B cell (primary cell): ENCODE data around the gene SCFD2. TPM values are rescaled to one million over a fixed set of nuclear protein-coding genes. Genes with fewer than 3 reads are reported as not detected.

Source experiments
- ATAC-seq: fragments of 200-7000 bp; cut with Tn5 transposase; one replicate; pipeline ENCODE4 v1.10.0; 2021; ENCODE audit warnings: low read depth, mild to moderate bottlenecking, moderate number of reproducible peaks, moderate library complexity
- CTCF ChIA-PET: fragments of 350-600 bp; sonication (Branson Sonifier 250); formaldehyde crosslinking; loops from one replicate; lab custom pipeline; 2021; ENCODE audit warnings: antibody characterized with exemption, inconsistent platforms; lab: Charles Lee
- POLR2A ChIA-PET: fragments of 350-600 bp; sonication (Branson Sonifier 250); formaldehyde crosslinking; loops from one replicate; lab custom pipeline; 2021; ENCODE audit warnings: antibody characterized with exemption; lab: Charles Lee
- DNase-seq: peaks from one replicate; pipeline ENCODE4 v3.0.0; 2013
- H2AFZ ChIP-seq: 2 replicates; pipeline ENCODE4 v1.6.1; 2012; ENCODE audit warnings: mild to moderate bottlenecking, low read depth, low read length; ENCODE audit not compliant: insufficient read depth, poor library complexity, severe bottlenecking
- H3K27ac ChIP-seq, 2 donors: 1 replicate in 1 of 2; 2 replicates in 1 of 2; pipeline ENCODE4 v1.5.1; 2012 to 2013; ENCODE audit warnings: low read length in 2 of 2, mild to moderate bottlenecking in 2 of 2, moderate library complexity in 1 of 2
- H3K27me3 ChIP-seq, 4 experiments: fragments of 200-600 bp in 1 of 4; sonication (generic) in 1 of 4; replicated peaks in 1 of 4; 1 replicate in 2 of 4; 2 replicates in 2 of 4; pipeline versions ENCODE4 v1.6.1 to v1.7.0; 2013 to 2016; ENCODE audit warnings: low read length in 3 of 4, mild to moderate bottlenecking in 2 of 4, mixed read lengths in 1 of 4, moderate library complexity in 1 of 4; ENCODE audit not compliant: insufficient read depth in 4 of 4, control insufficient read depth in 3 of 4; ENCODE audit errors: control extremely low read depth in 1 of 4
- H3K36me3 ChIP-seq, 2 experiments: replicated peaks in 1 of 2; 1 replicate in 1 of 2; 2 replicates in 1 of 2; pipeline versions ENCODE4 v1.6.1 to v1.7.1; 2013; ENCODE audit warnings: low read length in 1 of 2; ENCODE audit not compliant: insufficient read depth in 2 of 2, control insufficient read depth in 1 of 2; ENCODE audit errors: control extremely low read depth in 1 of 2, extremely low read depth in 1 of 2
- H3K4me1 ChIP-seq, 2 donors: fragments of 200-600 bp in 1 of 2; sonication (generic) in 1 of 2; 1 replicate in 1 of 2; 2 replicates in 1 of 2; pipeline versions ENCODE4 v1.5.1 to v1.6.1; 2013 to 2017; ENCODE audit warnings: low read length in 2 of 2; ENCODE audit not compliant: control insufficient read depth in 2 of 2, insufficient read depth in 2 of 2
- H3K4me2 ChIP-seq: replicated peaks from 2 replicates; pipeline ENCODE3; 2012; ENCODE audit warnings: mild to moderate bottlenecking, low read depth, low read length; ENCODE audit not compliant: poor library complexity, severe bottlenecking
- H3K4me3 ChIP-seq, 5 experiments: fragments of 200-600 bp in 1 of 5; sonication (generic) in 1 of 5; 1 replicate in 3 of 5; 2 replicates in 2 of 5; pipeline versions ENCODE4 v1.5.1 to v1.7.0; 2011 to 2016; ENCODE audit warnings: low read length in 4 of 5, mild to moderate bottlenecking in 4 of 5, low read depth in 2 of 5, control low read depth in 1 of 5, moderate library complexity in 1 of 5; ENCODE audit not compliant: insufficient read depth in 1 of 5; ENCODE audit errors: control extremely low read depth in 1 of 5, extremely low read depth in 1 of 5
- H3K79me2 ChIP-seq: fragments of 200-600 bp; sonication (generic); one replicate; pipeline ENCODE4 v1.6.0; 2016; ENCODE audit warnings: low read length; ENCODE audit not compliant: control insufficient read depth, insufficient read depth
- H3K9ac ChIP-seq: fragments of 200-600 bp; sonication (generic); 2 replicates; pipeline ENCODE4 v1.6.1; 2017; ENCODE audit warnings: mild to moderate bottlenecking, low read length, moderate library complexity
- H3K9me3 ChIP-seq, 3 donors: one replicate each; pipeline versions ENCODE4 v1.6.1 to v1.7.1; 2013; ENCODE audit warnings: low read length in 2 of 3; ENCODE audit not compliant: control insufficient read depth in 2 of 3, insufficient read depth in 1 of 3; ENCODE audit errors: control extremely low read depth in 1 of 3
- H4K20me1 ChIP-seq: 2 replicates; pipeline ENCODE4 v1.6.0; 2012; ENCODE audit warnings: mild to moderate bottlenecking, low read length; ENCODE audit not compliant: insufficient read depth, control insufficient read depth, poor library complexity, severe bottlenecking
- H3K27ac Mint-ChIP-seq: one replicate; pipeline ENCODE4 v1.8.0; 2021; ENCODE audit warnings: mixed read lengths
- H3K27me3 Mint-ChIP-seq: one replicate; pipeline ENCODE4 v1.8.0; 2021; ENCODE audit warnings: mixed read lengths
- H3K4me1 Mint-ChIP-seq: one replicate; pipeline ENCODE4 v1.8.0; 2021; ENCODE audit warnings: mixed read lengths
- H3K4me3 Mint-ChIP-seq: one replicate; pipeline ENCODE4 v1.8.0; 2021; ENCODE audit warnings: mixed read lengths
- H3K9me3 Mint-ChIP-seq: one replicate; pipeline ENCODE4 v1.8.0; 2022; ENCODE audit warnings: mixed read lengths; ENCODE audit not compliant: insufficient read depth
- CTCF ChIP-seq: fragments of 200-600 bp; IDR thresholded peaks from one replicate; pipeline ENCODE4 v1.8.0; 2022; ENCODE audit warnings: antibody characterized with exemption, mild to moderate bottlenecking
- EZH2 ChIP-seq: IDR thresholded peaks from 2 replicates; pipeline ENCODE4 v1.6.1; 2012; ENCODE audit warnings: borderline replicate concordance, low read depth, mild to moderate bottlenecking, moderate library complexity, low read length; ENCODE audit not compliant: insufficient read depth, poor library complexity, severe bottlenecking
- WGBS: methylation state at CpG from one replicate; pipeline ENCODE4 v1.1.5; 2013; ENCODE audit warnings: missing lambda C conversion rate; ENCODE audit not compliant: insufficient coverage; 5-methylcytosine and 5-hydroxymethylcytosine counted together
- intact Hi-C: fragments of 100-400 bp; cut with micrococcal nuclease; formaldehyde crosslinking; loops from one replicate; pipeline ENCODE4 v1.10.0; 2022
- polyA plus RNA-seq: library from polyadenylated mRNA; depleted of rRNA; stranded (reverse); fragments of >200 nt; gene quantifications from 2 replicates; pipeline ENCODE4 v1.2.3, GENCODE V29; 2012
- total RNA-seq, 2 donors: library from RNA; stranded (reverse); fragments of 120-200 nt in 1 of 2; gene quantifications; 1 replicate in 1 of 2; 2 replicates in 1 of 2; pipeline versions ENCODE4 v1.2.3 to v1.2.4, GENCODE V29; 2013 to 2022

Gene SCFD2
- total and polyA plus RNA-seq, 2 donors (not counting 1 experiment from before 2014, with no cell fraction given) = 12.8 to 20.4 TPM

GRCh38 chr4:52998413-52998812 lies 367.4 kb downstream of the SCFD2 start:
- no peaks in the 10 kb centered on the region for H4K20me1 ChIP-seq
- no peak overlapping the region for H3K27ac Mint-ChIP-seq
- H3K4me1 Mint-ChIP-seq = no peaks in the 10 kb centered on the region
- H3K9ac ChIP-seq = no peak overlapping the region
- no peak for TF ChIP-seq EZH2
- no peak overlapping the region for H3K4me2 ChIP-seq
- DNase-seq = no peak
- no peak overlapping the region for H3K4me3 Mint-ChIP-seq
- ChIA-PET POLR2A (no interaction called here), CTCF (no interaction called here)
- H3K36me3 ChIP-seq = no peaks in the 10 kb centered on the region
- no peaks in the 10 kb centered on the region for H3K27me3 ChIP-seq
- peaks cover 0 to 4% (median 0%) of the 10 kb centered on the region in 3 donors for H3K9me3 ChIP-seq
- H3K4me1 ChIP-seq = no peaks in the 10 kb centered on the region
- no peak overlapping the region for H2AFZ ChIP-seq
- H3K27ac ChIP-seq = no peak overlapping the region
- H3K27me3 Mint-ChIP-seq = no peaks in the 10 kb centered on the region
- intact Hi-C loops = no loop called here
- no peak overlapping the region for H3K4me3 ChIP-seq
- no peaks in the 10 kb centered on the region for H3K9me3 Mint-ChIP-seq
- WGBS = no CpG with 5 or more reads among the region's 3 CpGs
- ATAC-seq = no peak
- H3K79me2 ChIP-seq = no peaks in the 10 kb centered on the region

- Histone ChIP-seq H4K20me1 (no peaks in the 10 kb centered on the region), H3K27ac (no peak overlapping the region), H3K27me3 (no peaks in the 10 kb centered on the region), H3K4me3 (no peak overlapping the region), H3K4me1 (no peaks in the 10 kb centered on the region), H3K9me3 (peaks cover 0 to 9% (median 0%) of the 10 kb centered on the region in 3 donors), H3K79me2 (no peaks in the 10 kb centered on the region), H3K4me2 (no peak overlapping the region), H3K36me3 (no peaks in the 10 kb centered on the region), H2AFZ (no peak overlapping the region), H3K9ac (no peak overlapping the region)
- DNase-seq (no peak), ATAC-seq (no peak)
- Mint-ChIP-seq H3K27me3 (no peaks in the 10 kb centered on the region), H3K4me1 (no peaks in the 10 kb centered on the region), H3K9me3 (no peaks in the 10 kb centered on the region), H3K4me3 (no peak overlapping the region), H3K27ac (no peak overlapping the region)
- 100% methylated on average over 2 of the region's 3 CpGs for WGBS
- POLR2A ChIA-PET = no interaction called here
- intact Hi-C loops = no loop called here
- CTCF ChIA-PET = interaction anchor here (1.2 kb wide), 1 partner anchor 11 kb away, joined by 3 read pairs; no protein-coding TSS in a partner anchor
- TF ChIP-seq CTCF (no peak), EZH2 (no peak)
Measured at GRCh38 chr4:52997132-52997416, 368.8 kb downstream of the SCFD2 start.
